ENCODE measurements around the gene CFAP97D1.
"Not testable (repeated sequence)": the region's sequence is repeated elsewhere in the genome, so short reads cannot be mapped to it uniquely, and the experiment has no call there.

CFAP97D1 gene

GRCh38 chr17:43768382-43768781 is 11.9 kb upstream of the CFAP97D1 start:
- DNase-seq (ENCODE audit: low read depth in 2 of 2), result no peak

GRCh38 chr17:43768943-43769342 is 11.3 kb upstream of the CFAP97D1 start:
- no peak for DNase-seq (ENCODE audit: low read depth in 2 of 2)

- no peak for DNase-seq (ENCODE audit: low read depth in 2 of 2)
Measured at GRCh38 chr17:43769426-43769825, 10.8 kb upstream of the CFAP97D1 start.

- no peak for DNase-seq (ENCODE audit: low read depth in 2 of 2)
Measured at GRCh38 chr17:43769859-43770258, 10.4 kb upstream of the CFAP97D1 start.

GRCh38 chr17:43770957-43771356 is 9.3 kb upstream of the CFAP97D1 start:
- DNase-seq (ENCODE audit: low read depth in 2 of 2), result no peak

- no peak for DNase-seq (ENCODE audit: low read depth in 2 of 2)
Measured at GRCh38 chr17:43771463-43771862, 8.8 kb upstream of the CFAP97D1 start.

- no peak for DNase-seq (ENCODE audit: low read depth in 2 of 2)
Measured at GRCh38 chr17:43772877-43773648, 7.2 kb upstream of the CFAP97D1 start.

- no peak for DNase-seq (ENCODE audit: low read depth in 2 of 2)
Measured at GRCh38 chr17:43774304-43775250, 5.7 kb upstream of the CFAP97D1 start.

GRCh38 chr17:43778337-43779144 is 1.7 kb upstream of the CFAP97D1 start, which contains the start of gene DUSP3:
Gene DUSP3 (minus strand): TSS chr17:43778977. CDS start chr17:43778924, 53 bp downstream.
- peak in 1 of 2 donors; percentile 66 for DNase-seq (ENCODE audit: low read depth in 2 of 2)

- DNase-seq (ENCODE audit: low read depth in 2 of 2), result no peak
Measured at GRCh38 chr17:43779145-43780125, 800 bp upstream of the CFAP97D1 start.

- no peak for DNase-seq (ENCODE audit: low read depth in 2 of 2)
Measured at GRCh38 chr17:43782913-43783680, 2.9 kb downstream of the CFAP97D1 start.

GRCh38 chr17:43784068-43784467 is 3.8 kb downstream of the CFAP97D1 start:
- no peak for DNase-seq (ENCODE audit: low read depth in 2 of 2)

- no peak for DNase-seq (ENCODE audit: low read depth in 2 of 2)
Measured at GRCh38 chr17:43784628-43785101, 4.4 kb downstream of the CFAP97D1 start.

GRCh38 chr17:43787728-43788127 is 7.5 kb downstream of the CFAP97D1 start:
- no peak for DNase-seq (ENCODE audit: low read depth in 2 of 2)

GRCh38 chr17:43788540-43788939 is 8.3 kb downstream of the CFAP97D1 start:
- DNase-seq (ENCODE audit: low read depth in 2 of 2), result no peak

GRCh38 chr17:43789482-43789881 is 9.2 kb downstream of the CFAP97D1 start:
- no peak for DNase-seq (ENCODE audit: low read depth in 2 of 2)

- DNase-seq (ENCODE audit: low read depth in 2 of 2), result no peak
Measured at GRCh38 chr17:43790311-43790940, 10.2 kb downstream of the CFAP97D1 start.

- DNase-seq (ENCODE audit: low read depth in 2 of 2), result no peak
Measured at GRCh38 chr17:43791589-43791988, 11.4 kb downstream of the CFAP97D1 start.

- DNase-seq (ENCODE audit: low read depth in 2 of 2), result not testable (repeated sequence)
Measured at GRCh38 chr17:43792668-43793067, 12.4 kb downstream of the CFAP97D1 start.

All from stimulated activated CD8-positive, alpha-beta memory T cell treated with anti-CD3 and anti-CD28 coated beads, Interleukin-7, amount 100 ng/mL, for 4 hours (primary cell).